Coronary artery (tissue), 2 donors: Measurements from ENCODE around the gene MAP3K14.
A peak's percentile ranks its signal among the peaks of the same experiment; 100 is the strongest.
"Not testable (repeated sequence)": the region's sequence is repeated elsewhere in the genome, so short reads cannot be mapped to it uniquely, and the experiment has no call there.

ENCODE experiments used
- DNase-seq: peaks from one replicate; pipeline ENCODE4 v3.0.0-alpha.2; 2017; ENCODE audit warnings: low spot score
- H3K27ac ChIP-seq, 2 donors: fragments of 200-600 bp; sonication (generic); one replicate each; pipeline ENCODE4 v1.5.1; 2016 to 2019
- H3K4me3 ChIP-seq: fragments of 200-600 bp; sonication (generic); 2 replicates; pipeline ENCODE4 v1.5.1; 2016; ENCODE audit warnings: mild to moderate bottlenecking, moderate library complexity
- CTCF ChIP-seq: fragments of 200-600 bp; sonication (generic); IDR thresholded peaks from one replicate; pipeline ENCODE4 v1.5.1; 2019; ENCODE audit warnings: antibody characterized with exemption

MAP3K14 gene

GRCh38 chr17:45345554-45346215, 28.9 kb upstream of the MAP3K14 start:
- DNase-seq, result peak; percentile 54
- H3K27ac ChIP-seq, result peak overlapping the region in 1 of 2 donors; percentile 72
- TF ChIP-seq CTCF, result no peak
- no peak overlapping the region for H3K4me3 ChIP-seq

- peak overlapping the region in 1 of 2 donors; percentile 68 for H3K27ac ChIP-seq
- TF ChIP-seq CTCF, result no peak
Observed at GRCh38 chr17:45345246-45345553, 28.4 kb upstream of the MAP3K14 start.

GRCh38 chr17:45343967-45344664, 27.3 kb upstream of the MAP3K14 start:
- not testable (repeated sequence) for H3K4me3 ChIP-seq, H3K27ac ChIP-seq
- DNase-seq, result peak; percentile 50

More at GRCh38 chr17:45345246-45345553, 28.4 kb upstream of the MAP3K14 start:
- no peak overlapping the region for H3K4me3 ChIP-seq
- DNase-seq, result peak; percentile 67

- H3K4me3 ChIP-seq, result no peak overlapping the region
- no peak overlapping the region for H3K27ac ChIP-seq
- TF ChIP-seq CTCF, result no peak
- DNase-seq, result no peak
Observed at GRCh38 chr17:45342871-45343526, 26.2 kb upstream of the MAP3K14 start.

- H3K4me3 ChIP-seq, result no peak overlapping the region
- no peak for TF ChIP-seq CTCF
- H3K27ac ChIP-seq, result peak overlapping the region in 1 of 2 donors; percentile 73
- peak; percentile 68 for DNase-seq
Observed at GRCh38 chr17:45342306-45342705, 25.5 kb upstream of the MAP3K14 start.

- DNase-seq, result peak; percentile 74
- Histone ChIP-seq H3K4me3 (no peak overlapping the region), H3K27ac (peak overlapping the region in 1 of 2 donors; percentile 73)
- TF ChIP-seq CTCF, result no peak
Observed at GRCh38 chr17:45341533-45342158, 24.8 kb upstream of the MAP3K14 start.
